Measurements from ENCODE around the gene KLK2.

- no peak for TF ChIP-seq CTCF (IDR thresholded peaks at IDR 0.05)
- TF ChIP-seq EP300 (IDR thresholded peaks at IDR 0.05) = no peak
Measured at GRCh38 chr19:50882188-50882587, 8.9 kb downstream of the KLK2 start.

Data from gastroesophageal sphincter (tissue), 3 donors.